Osteocyte (in vitro differentiated cells): Measurements from ENCODE around the gene RPL35A. TPM values are rescaled to one million over a fixed set of nuclear protein-coding genes. Genes with fewer than 3 reads are reported as not detected.

Experiments
- DNase-seq: peaks from one replicate; pipeline ENCODE4 v3.0.0; 2021; ENCODE audit warnings: mixed read lengths; ENCODE audit not compliant: unreplicated experiment; ENCODE audit errors: extremely low spot score
- H3K27ac Mint-ChIP-seq: one replicate; pipeline ENCODE4 v1.8.0; 2021; ENCODE audit warnings: mild to moderate bottlenecking, mixed read lengths; ENCODE audit not compliant: unreplicated experiment
- H3K27me3 Mint-ChIP-seq: one replicate; pipeline ENCODE4 v1.8.0; 2021; ENCODE audit warnings: mixed read lengths; ENCODE audit not compliant: unreplicated experiment
- H3K36me3 Mint-ChIP-seq: one replicate; pipeline ENCODE4 v1.8.0; 2021; ENCODE audit warnings: mixed read lengths; ENCODE audit not compliant: unreplicated experiment
- H3K4me1 Mint-ChIP-seq: one replicate; pipeline ENCODE4 v1.8.0; 2021; ENCODE audit warnings: mixed read lengths; ENCODE audit not compliant: unreplicated experiment
- H3K4me3 Mint-ChIP-seq: one replicate; pipeline ENCODE4 v1.8.0; 2021; ENCODE audit warnings: mild to moderate bottlenecking, moderate library complexity, mixed read lengths; ENCODE audit not compliant: unreplicated experiment
- H3K9me3 Mint-ChIP-seq: one replicate; pipeline ENCODE4 v1.8.0; 2021; ENCODE audit warnings: mixed read lengths; ENCODE audit not compliant: unreplicated experiment
- CTCF ChIP-seq: fragments of 200-600 bp; sonication (generic); IDR thresholded peaks from 2 replicates; pipeline ENCODE4 v1.5.0; 2021; ENCODE audit warnings: antibody characterized with exemption, mild to moderate bottlenecking, moderate library complexity
- total RNA-seq: library from RNA; stranded (reverse); gene quantifications from 2 replicates; pipeline ENCODE4 v1.2.1, GENCODE V29; 2021

The RPL35A gene
- total RNA-seq, 1 donor from 2014 or later = 843 TPM

- Mint-ChIP-seq H3K4me3 (no peak overlapping the region), H3K27ac (no peak overlapping the region), H3K4me1 (no peaks in the 10 kb centered on the region), H3K27me3 (no peaks in the 10 kb centered on the region), H3K9me3 (no peaks in the 10 kb centered on the region), H3K36me3 (no peaks in the 10 kb centered on the region)
- TF ChIP-seq CTCF = no peak
- DNase-seq = no peak
These were observed 33.1 kb downstream of the RPL35A start for GRCh38 chr3:197983076-197983475.

- H3K9me3 Mint-ChIP-seq = no peaks in the 10 kb centered on the region
- no peak for DNase-seq
- H3K27ac Mint-ChIP-seq = no peak overlapping the region
- no peaks in the 10 kb centered on the region for H3K27me3 Mint-ChIP-seq
- H3K36me3 Mint-ChIP-seq = peaks cover 22% of the 10 kb centered on the region
- H3K4me1 Mint-ChIP-seq = no peaks in the 10 kb centered on the region
- no peak for TF ChIP-seq CTCF
- no peak overlapping the region for H3K4me3 Mint-ChIP-seq
These were observed 39.7 kb downstream of the RPL35A start for GRCh38 chr3:197989651-197990050.

- Mint-ChIP-seq H3K27ac (no peak overlapping the region), H3K9me3 (no peaks in the 10 kb centered on the region), H3K4me1 (no peaks in the 10 kb centered on the region), H3K36me3 (peaks cover 19% of the 10 kb centered on the region), H3K4me3 (no peak overlapping the region), H3K27me3 (no peaks in the 10 kb centered on the region)
- no peak for TF ChIP-seq CTCF
- DNase-seq = no peak
These were observed 44.7 kb downstream of the RPL35A start for GRCh38 chr3:197994736-197995135.

- no peaks in the 10 kb centered on the region for H3K27me3 Mint-ChIP-seq
- H3K27ac Mint-ChIP-seq = no peak overlapping the region
- no peak for TF ChIP-seq CTCF
- H3K9me3 Mint-ChIP-seq = no peaks in the 10 kb centered on the region
- no peak for DNase-seq
- H3K4me3 Mint-ChIP-seq = no peak overlapping the region
- no peaks in the 10 kb centered on the region for H3K4me1 Mint-ChIP-seq
- peaks cover 18% of the 10 kb centered on the region for H3K36me3 Mint-ChIP-seq
These were observed 46.9 kb downstream of the RPL35A start for GRCh38 chr3:197996855-197997254.

- no peak for TF ChIP-seq CTCF
- DNase-seq = no peak
- Mint-ChIP-seq H3K36me3 (peaks cover 8% of the 10 kb centered on the region), H3K9me3 (no peaks in the 10 kb centered on the region), H3K4me3 (no peak overlapping the region), H3K27me3 (no peaks in the 10 kb centered on the region), H3K27ac (no peak overlapping the region), H3K4me1 (no peaks in the 10 kb centered on the region)
These were observed 47.9 kb downstream of the RPL35A start for GRCh38 chr3:197997936-197998335.

Other genes with a start within 250 kb of the RPL35A start
- gene RUBCN, start 213.3 kb upstream of the RPL35A start, total RNA-seq = 30.3 and 30.7 TPM in 2 replicates
- gene FYTTD1, start 200.3 kb upstream of the RPL35A start, total RNA-seq = 67.2 and 84.3 TPM in 2 replicates
- gene LRCH3, start 158.9 kb upstream of the RPL35A start, total RNA-seq = 70.2 and 73.1 TPM in 2 replicates
- 5.7 and 7.7 TPM in 2 replicates for gene LMLN, start 10.0 kb downstream of the RPL35A start, total RNA-seq